MM.1S (cell line): ENCODE results near the gene SOX13.

Experiments
- CTCF ChIP-seq: fragments of 300-600 bp; sonication (generic); IDR thresholded peaks from 2 replicates; pipeline ENCODE4 v1.5.1; 2016; ENCODE audit warnings: antibody characterized with exemption, low read length, mixed read lengths
- EZH2 ChIP-seq: fragments of 300-600 bp; sonication (generic); optimal IDR thresholded peaks from 2 replicates; pipeline ENCODE3; 2017; ENCODE audit warnings: low read depth, mild to moderate bottlenecking, antibody characterized with exemption, low read length, mixed read lengths

DNA sequence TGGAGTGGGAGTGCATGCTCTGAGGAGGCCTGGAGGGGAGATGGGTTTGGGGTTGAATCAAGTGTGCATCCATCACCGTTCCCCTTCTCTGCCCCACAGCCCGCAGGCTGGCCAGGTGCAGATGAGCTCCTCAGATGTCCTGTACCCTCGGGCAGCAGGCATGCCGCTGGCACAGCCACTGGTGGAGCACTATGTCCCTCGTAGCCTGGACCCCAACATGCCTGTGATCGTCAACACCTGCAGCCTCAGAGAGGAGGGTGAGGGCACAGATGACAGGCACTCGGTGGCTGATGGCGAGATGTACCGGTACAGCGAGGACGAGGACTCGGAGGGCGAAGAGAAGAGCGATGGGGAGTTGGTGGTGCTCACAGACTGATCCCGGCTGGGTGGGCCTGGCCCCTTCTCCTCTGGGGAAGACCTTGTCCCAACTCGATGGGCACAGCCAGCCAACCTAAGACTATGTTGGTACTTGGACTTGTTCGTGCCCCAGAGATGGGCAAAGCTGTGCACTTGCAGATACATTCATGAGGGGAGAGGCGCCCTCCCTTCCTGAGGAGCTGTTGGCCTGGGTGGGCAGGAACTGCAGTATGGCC, 52.9 kb downstream of the SOX13 start:
- TF ChIP-seq CTCF (no peak), EZH2 (no peak)
